ENCODE measurements around the gene DIS3L2.
"Not testable (repeated sequence)": the region's sequence is repeated elsewhere in the genome, so short reads cannot be mapped to it uniquely, and the experiment has no call there.

The DIS3L2 gene

DNA sequence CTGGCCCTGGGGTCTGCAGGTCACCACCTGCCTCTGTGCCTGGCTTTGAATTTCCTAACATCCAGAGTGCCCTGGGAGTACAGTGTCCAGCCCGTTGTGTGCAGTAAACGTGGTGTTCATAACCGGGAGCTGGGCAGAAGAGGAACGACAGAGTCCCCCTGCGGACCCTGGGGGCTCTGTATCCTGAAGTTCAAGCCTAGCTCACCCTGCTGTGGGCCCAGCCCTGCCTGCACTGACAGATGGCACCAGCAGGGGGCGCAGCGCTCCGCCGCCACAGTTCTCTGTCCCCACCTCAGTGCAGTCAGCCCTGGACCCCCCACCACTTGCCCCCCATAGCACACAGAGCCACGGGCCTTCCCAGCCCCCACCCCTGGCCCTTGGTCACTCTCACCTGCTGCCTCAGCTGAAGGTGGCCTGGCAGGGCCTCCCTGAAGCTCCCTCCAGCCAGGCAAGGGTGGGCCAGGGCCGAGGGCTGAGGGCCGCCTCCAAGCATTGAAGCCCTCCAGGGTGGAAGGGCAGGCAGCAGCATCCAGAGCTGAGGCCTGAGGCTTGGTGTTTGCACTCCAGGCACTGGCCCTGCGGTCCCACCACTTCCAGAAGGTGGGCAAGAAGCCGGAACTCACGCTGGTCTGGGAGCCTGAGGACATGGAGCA is 373.8 kb downstream of the DIS3L2 start:
- H2BK15ac ChIP-seq (ENCODE audit: low read length); H2AK5ac ChIP-seq (ENCODE audit: low read depth, low read length); DNase-seq (ENCODE audit: low spot score); H3K27me3 ChIP-seq (ENCODE audit: control insufficient read depth in 3 of 3, insufficient read depth in 3 of 3, low read depth in 1 of 3, low read length in 3 of 3); H3K4ac ChIP-seq (ENCODE audit: low read length); H3K4me1 ChIP-seq (ENCODE audit: control insufficient read depth in 2 of 2, insufficient read depth in 1 of 2, low read depth in 1 of 2, low read length in 2 of 2); H2BK12ac ChIP-seq (ENCODE audit: low read length); H3K79me1 ChIP-seq (ENCODE audit: low read depth, low read length); H3K23ac ChIP-seq (ENCODE audit: low read depth, low read length, poor library complexity); H3K36me3 ChIP-seq (replicated peaks in 1 of 2; ENCODE audit: control insufficient read depth in 2 of 2, insufficient read depth in 2 of 2, low read length in 2 of 2); H3K4me3 ChIP-seq (ENCODE audit: low read length in 2 of 2); H2BK5ac ChIP-seq (ENCODE audit: low read length); H3K27ac ChIP-seq (replicated peaks; ENCODE audit: low read length); H3K9me3 ChIP-seq (replicated peaks in 1 of 2; ENCODE audit: control insufficient read depth in 2 of 2, insufficient read depth in 1 of 2, low read depth in 1 of 2, low read length in 2 of 2); H3K14ac ChIP-seq (ENCODE audit: low read length); H2AFZ ChIP-seq (ENCODE audit: low read length); H4K91ac ChIP-seq (ENCODE audit: low read depth, low read length, poor library complexity); H2BK120ac ChIP-seq (ENCODE audit: low read depth, low read length); H3K9ac ChIP-seq (ENCODE audit: low read depth, low read length, poor library complexity); H3K4me2 ChIP-seq (ENCODE audit: insufficient read depth, low read length, poor library complexity, severe bottlenecking); H4K8ac ChIP-seq (ENCODE audit: low read depth, low read length): not testable (repeated sequence)
- peak overlapping the region; percentile 48 for H3K18ac ChIP-seq (ENCODE audit: low read length)
- WGBS, 2 donors (ENCODE audit: extremely low coverage in 2 of 2, insufficient read length in 2 of 2, insufficient replicate concordance in 1 of 2) = no CpG with 5 or more reads among the region's 15 CpGs

DNA sequence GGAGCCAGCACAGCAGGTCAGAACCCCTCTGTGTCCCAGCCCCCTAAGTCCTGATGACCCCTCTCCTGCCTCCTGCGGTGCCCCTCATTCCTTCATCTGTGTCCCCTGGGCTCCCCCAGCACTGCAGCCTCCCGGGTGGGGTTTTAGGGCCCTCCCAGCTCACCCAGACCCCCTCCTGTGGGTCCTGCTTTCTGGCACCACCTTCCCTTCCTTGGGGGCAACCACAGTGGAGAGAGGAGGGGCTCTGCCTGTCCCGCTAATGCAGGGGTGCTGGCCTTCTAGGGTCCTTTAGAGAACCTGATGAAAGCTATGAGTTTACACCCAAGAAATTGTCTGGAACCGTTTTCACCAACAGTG is 374.3 kb downstream of the DIS3L2 start:
- no peak overlapping the region for H2BK120ac ChIP-seq (ENCODE audit: low read depth, low read length)
- no peak overlapping the region for H4K91ac ChIP-seq (ENCODE audit: low read depth, low read length, poor library complexity)
- no CpG with 5 or more reads among the region's 4 CpGs for WGBS, 2 donors (ENCODE audit: extremely low coverage in 2 of 2, insufficient read length in 2 of 2, insufficient replicate concordance in 1 of 2)
- no peak overlapping the region for H3K4me2 ChIP-seq (ENCODE audit: insufficient read depth, low read length, poor library complexity, severe bottlenecking)
- no peak overlapping the region for H2AFZ ChIP-seq (ENCODE audit: low read length)
- peaks cover 2% of the 10 kb centered on the region for H3K79me1 ChIP-seq (ENCODE audit: low read depth, low read length)
- H3K14ac ChIP-seq (ENCODE audit: low read length) = no peak overlapping the region
- no peaks in the 10 kb centered on the region for H3K36me3 ChIP-seq (replicated peaks in 1 of 2; ENCODE audit: control insufficient read depth in 2 of 2, insufficient read depth in 2 of 2, low read length in 2 of 2)
- no peak overlapping the region for H3K9ac ChIP-seq (ENCODE audit: low read depth, low read length, poor library complexity)
- no peaks in the 10 kb centered on the region for H3K27me3 ChIP-seq (ENCODE audit: control insufficient read depth in 3 of 3, insufficient read depth in 3 of 3, low read depth in 1 of 3, low read length in 3 of 3)
- no peak overlapping the region for H3K4me3 ChIP-seq (ENCODE audit: low read length in 2 of 2)
- no peak overlapping the region for H3K27ac ChIP-seq (replicated peaks; ENCODE audit: low read length)
- H3K18ac ChIP-seq (ENCODE audit: low read length) = peak overlapping the region; percentile 48
- no peak overlapping the region for H2BK12ac ChIP-seq (ENCODE audit: low read length)
- DNase-seq (ENCODE audit: low spot score) = no peak
- no peak overlapping the region for H4K8ac ChIP-seq (ENCODE audit: low read depth, low read length)
- H3K9me3 ChIP-seq (replicated peaks in 1 of 2; ENCODE audit: control insufficient read depth in 2 of 2, insufficient read depth in 1 of 2, low read depth in 1 of 2, low read length in 2 of 2) = no peaks in the 10 kb centered on the region
- H3K4me1 ChIP-seq (ENCODE audit: control insufficient read depth in 2 of 2, insufficient read depth in 1 of 2, low read depth in 1 of 2, low read length in 2 of 2) = peaks cover 0 to 3% of the 10 kb centered on the region in 2 donors
- H2AK5ac ChIP-seq (ENCODE audit: low read depth, low read length) = no peak overlapping the region
- H3K23ac ChIP-seq (ENCODE audit: low read depth, low read length, poor library complexity) = no peak overlapping the region
- no peak overlapping the region for H3K4ac ChIP-seq (ENCODE audit: low read length)
- no peak overlapping the region for H2BK5ac ChIP-seq (ENCODE audit: low read length)
- no peak overlapping the region for H2BK15ac ChIP-seq (ENCODE audit: low read length)

DNA sequence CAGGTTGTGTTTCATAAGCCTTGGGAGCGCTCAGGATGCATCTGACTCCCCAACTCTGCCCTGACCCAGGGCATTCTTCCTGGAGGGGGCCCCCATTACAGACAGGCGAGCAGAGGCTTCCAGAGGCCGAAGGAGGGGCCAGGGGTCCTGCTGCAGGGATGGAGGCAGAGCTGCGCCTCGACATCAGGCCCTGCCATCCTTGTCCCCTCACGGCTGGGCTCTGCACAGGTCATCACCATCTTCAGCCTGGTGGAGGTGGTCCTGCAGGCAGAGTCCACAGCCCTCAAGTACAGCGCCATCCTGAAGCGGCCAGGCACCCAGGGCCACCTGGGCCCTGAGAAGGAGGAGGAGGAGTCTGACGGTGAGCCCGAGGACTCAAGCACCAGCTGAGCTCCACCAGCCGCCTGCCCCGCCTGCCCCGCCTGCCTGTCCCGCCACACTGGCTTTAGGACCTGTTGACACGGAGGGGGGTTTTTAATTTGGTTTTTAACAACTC is 374.8 kb downstream of the DIS3L2 start:
- DNase-seq (ENCODE audit: low spot score) = no peak

DNA sequence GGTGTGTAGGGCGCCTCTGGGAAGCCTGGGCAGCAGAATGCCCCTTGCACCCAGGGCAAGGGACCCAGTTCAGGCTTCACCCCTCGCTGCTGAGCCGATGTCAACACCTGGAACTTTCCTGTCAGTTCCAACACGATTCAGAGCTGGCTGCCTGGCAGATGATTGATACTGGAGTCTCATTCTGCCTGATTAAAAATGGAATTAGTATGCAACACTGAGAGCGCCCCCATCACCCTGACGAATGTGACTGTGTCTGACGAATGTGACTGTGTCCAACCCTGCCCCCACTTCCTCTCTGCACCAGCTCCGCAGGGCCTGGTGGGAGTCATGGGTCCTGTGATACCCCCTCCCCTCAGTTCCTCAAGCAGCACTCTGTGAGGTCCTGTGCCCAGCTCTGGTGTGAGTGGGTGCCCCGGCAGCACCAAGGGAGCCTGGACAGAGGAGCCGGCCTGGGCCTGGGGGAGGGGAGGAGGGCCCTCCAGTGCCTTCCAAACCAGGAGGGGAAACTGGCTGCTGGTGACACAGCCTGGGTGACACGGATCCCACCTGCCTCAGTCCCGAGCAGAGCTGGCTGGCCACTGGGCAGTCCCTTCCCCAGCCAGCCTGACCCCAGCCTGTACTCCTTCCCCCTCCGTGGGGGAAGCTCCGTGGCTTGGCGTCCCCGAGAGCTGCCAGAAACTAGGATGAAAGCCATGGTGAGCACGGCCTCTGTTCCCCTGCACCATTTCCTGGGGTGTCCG is 375.6 kb downstream of the DIS3L2 start:
- H2AK5ac ChIP-seq (ENCODE audit: low read depth, low read length) = no peak overlapping the region
- H3K9ac ChIP-seq (ENCODE audit: low read depth, low read length, poor library complexity) = peak overlapping the region; percentile 21
- H3K4me3 ChIP-seq (ENCODE audit: low read length in 2 of 2) = no peak overlapping the region
- no peak for DNase-seq (ENCODE audit: low spot score)
- no peak overlapping the region for H4K8ac ChIP-seq (ENCODE audit: low read depth, low read length)
- peaks cover 2% of the 10 kb centered on the region for H3K79me1 ChIP-seq (ENCODE audit: low read depth, low read length)
- H2AFZ ChIP-seq (ENCODE audit: low read length) = no peak overlapping the region
- no peak overlapping the region for H2BK15ac ChIP-seq (ENCODE audit: low read length)
- no peak overlapping the region for H2BK120ac ChIP-seq (ENCODE audit: low read depth, low read length)
- no peak overlapping the region for H3K4ac ChIP-seq (ENCODE audit: low read length)
- no peaks in the 10 kb centered on the region for H3K36me3 ChIP-seq (replicated peaks in 1 of 2; ENCODE audit: control insufficient read depth in 2 of 2, insufficient read depth in 2 of 2, low read length in 2 of 2)
- no peak overlapping the region for H3K4me2 ChIP-seq (ENCODE audit: insufficient read depth, low read length, poor library complexity, severe bottlenecking)
- no peaks in the 10 kb centered on the region for H3K27me3 ChIP-seq (ENCODE audit: control insufficient read depth in 3 of 3, insufficient read depth in 3 of 3, low read depth in 1 of 3, low read length in 3 of 3)
- no peak overlapping the region for H3K27ac ChIP-seq (replicated peaks; ENCODE audit: low read length)
- H3K14ac ChIP-seq (ENCODE audit: low read length) = peak overlapping the region; percentile 21
- WGBS, 2 donors (ENCODE audit: extremely low coverage in 2 of 2, insufficient read length in 2 of 2, insufficient replicate concordance in 1 of 2) = no CpG with 5 or more reads among the region's 18 CpGs
- H3K23ac ChIP-seq (ENCODE audit: low read depth, low read length, poor library complexity) = no peak overlapping the region
- H3K9me3 ChIP-seq (replicated peaks in 1 of 2; ENCODE audit: control insufficient read depth in 2 of 2, insufficient read depth in 1 of 2, low read depth in 1 of 2, low read length in 2 of 2) = no peaks in the 10 kb centered on the region
- peaks cover 0 to 3% of the 10 kb centered on the region in 2 donors for H3K4me1 ChIP-seq (ENCODE audit: control insufficient read depth in 2 of 2, insufficient read depth in 1 of 2, low read depth in 1 of 2, low read length in 2 of 2)
- H2BK5ac ChIP-seq (ENCODE audit: low read length) = no peak overlapping the region
- H4K91ac ChIP-seq (ENCODE audit: low read depth, low read length, poor library complexity) = no peak overlapping the region
- no peak overlapping the region for H3K18ac ChIP-seq (ENCODE audit: low read length)
- H2BK12ac ChIP-seq (ENCODE audit: low read length) = no peak overlapping the region

More for the DNA sequence above, 374.8 kb downstream of the DIS3L2 start:
- no CpG with 5 or more reads among the region's 15 CpGs for WGBS, 2 donors (ENCODE audit: extremely low coverage in 2 of 2, insufficient read length in 2 of 2, insufficient replicate concordance in 1 of 2)
- Histone ChIP-seq H3K36me3 (replicated peaks in 1 of 2; ENCODE audit: control insufficient read depth in 2 of 2, insufficient read depth in 2 of 2, low read length in 2 of 2) (no peaks in the 10 kb centered on the region), H3K4me2 (ENCODE audit: insufficient read depth, low read length, poor library complexity, severe bottlenecking) (no peak overlapping the region), H2AFZ (ENCODE audit: low read length) (no peak overlapping the region), H2BK5ac (ENCODE audit: low read length) (no peak overlapping the region), H4K8ac (ENCODE audit: low read depth, low read length) (no peak overlapping the region), H3K27me3 (ENCODE audit: control insufficient read depth in 3 of 3, insufficient read depth in 3 of 3, low read depth in 1 of 3, low read length in 3 of 3) (no peaks in the 10 kb centered on the region), H3K9me3 (replicated peaks in 1 of 2; ENCODE audit: control insufficient read depth in 2 of 2, insufficient read depth in 1 of 2, low read depth in 1 of 2, low read length in 2 of 2) (no peaks in the 10 kb centered on the region), H4K91ac (ENCODE audit: low read depth, low read length, poor library complexity) (no peak overlapping the region), H2AK5ac (ENCODE audit: low read depth, low read length) (no peak overlapping the region), H3K79me1 (ENCODE audit: low read depth, low read length) (peaks cover 2% of the 10 kb centered on the region), H2BK15ac (ENCODE audit: low read length) (no peak overlapping the region), H3K14ac (ENCODE audit: low read length) (no peak overlapping the region), H2BK120ac (ENCODE audit: low read depth, low read length) (no peak overlapping the region), H3K27ac (replicated peaks; ENCODE audit: low read length) (no peak overlapping the region), H3K4ac (ENCODE audit: low read length) (no peak overlapping the region), H3K4me3 (ENCODE audit: low read length in 2 of 2) (no peak overlapping the region), H2BK12ac (ENCODE audit: low read length) (no peak overlapping the region), H3K9ac (ENCODE audit: low read depth, low read length, poor library complexity) (no peak overlapping the region), H3K23ac (ENCODE audit: low read depth, low read length, poor library complexity) (no peak overlapping the region), H3K18ac (ENCODE audit: low read length) (no peak overlapping the region), H3K4me1 (ENCODE audit: control insufficient read depth in 2 of 2, insufficient read depth in 1 of 2, low read depth in 1 of 2, low read length in 2 of 2) (peaks cover 0 to 3% of the 10 kb centered on the region in 2 donors)
